NCI-H748 (cell line): ENCODE data around the gene CRKL.

Source experiments
- DNase-seq: peaks from one replicate; lab custom pipeline; 2025; ENCODE audit not compliant: unreplicated experiment; lab: John Stamatoyannopoulos, UW

Gene CRKL

DNA sequence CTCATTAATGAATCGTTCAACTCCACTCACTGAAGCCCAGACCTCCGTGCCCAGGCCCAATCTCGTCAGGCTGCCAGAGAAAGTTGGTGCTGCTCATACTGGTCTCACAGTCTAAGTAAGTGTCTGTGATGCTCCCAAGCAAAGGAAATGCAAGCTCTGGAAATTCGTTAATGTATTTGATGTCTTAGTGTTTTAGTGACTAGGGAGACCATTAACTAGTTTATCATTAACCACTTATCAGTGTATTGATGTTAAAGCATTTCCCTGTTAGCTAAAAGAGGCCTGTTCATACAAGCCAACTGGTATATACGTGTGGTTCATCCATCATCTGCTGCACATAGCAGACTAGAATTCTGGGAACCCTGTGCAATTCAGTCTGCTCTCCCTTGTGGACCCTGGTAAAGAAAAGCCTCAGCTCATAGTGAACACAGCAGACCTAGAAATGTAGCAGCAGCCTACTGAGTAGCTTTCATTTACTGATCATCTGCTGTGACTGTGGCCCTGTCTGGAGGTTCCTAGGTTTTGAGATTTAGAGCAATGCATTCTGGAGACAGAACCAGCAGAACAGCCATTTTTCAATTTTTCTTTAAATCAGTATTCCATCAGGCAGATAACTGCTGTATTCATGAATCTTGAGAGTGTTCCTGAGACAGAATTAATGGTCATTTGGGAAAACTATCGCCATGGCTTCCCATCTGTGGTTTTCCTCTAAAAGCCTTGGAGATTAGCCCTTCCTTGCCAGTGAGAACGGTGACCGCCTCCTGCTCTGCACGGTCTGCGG is 34.1 kb downstream of the CRKL start:
- DNase-seq, result no peak

DNA sequence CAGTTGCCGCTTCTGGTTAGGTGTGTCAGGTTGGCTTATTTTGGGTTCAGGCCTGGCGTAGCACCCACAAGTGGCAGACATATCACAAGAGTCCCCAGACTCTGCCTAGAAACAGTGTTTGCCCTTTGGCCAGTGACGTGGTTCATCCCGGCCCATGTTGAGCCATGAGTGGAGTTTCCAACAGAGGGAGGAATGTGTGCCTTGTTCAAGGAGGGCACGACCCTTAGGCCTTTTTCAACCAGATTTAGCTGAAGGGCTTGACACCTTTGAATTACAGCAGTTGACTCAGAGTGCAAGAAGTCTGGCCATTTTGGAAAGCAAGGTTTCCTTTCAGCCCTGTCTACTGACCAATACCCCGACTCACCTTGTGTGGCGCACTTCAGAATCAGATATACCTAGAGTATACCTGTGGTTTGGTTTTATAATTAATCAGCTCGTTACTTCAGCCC is 34.7 kb downstream of the CRKL start:
- DNase-seq, result no peak

DNA sequence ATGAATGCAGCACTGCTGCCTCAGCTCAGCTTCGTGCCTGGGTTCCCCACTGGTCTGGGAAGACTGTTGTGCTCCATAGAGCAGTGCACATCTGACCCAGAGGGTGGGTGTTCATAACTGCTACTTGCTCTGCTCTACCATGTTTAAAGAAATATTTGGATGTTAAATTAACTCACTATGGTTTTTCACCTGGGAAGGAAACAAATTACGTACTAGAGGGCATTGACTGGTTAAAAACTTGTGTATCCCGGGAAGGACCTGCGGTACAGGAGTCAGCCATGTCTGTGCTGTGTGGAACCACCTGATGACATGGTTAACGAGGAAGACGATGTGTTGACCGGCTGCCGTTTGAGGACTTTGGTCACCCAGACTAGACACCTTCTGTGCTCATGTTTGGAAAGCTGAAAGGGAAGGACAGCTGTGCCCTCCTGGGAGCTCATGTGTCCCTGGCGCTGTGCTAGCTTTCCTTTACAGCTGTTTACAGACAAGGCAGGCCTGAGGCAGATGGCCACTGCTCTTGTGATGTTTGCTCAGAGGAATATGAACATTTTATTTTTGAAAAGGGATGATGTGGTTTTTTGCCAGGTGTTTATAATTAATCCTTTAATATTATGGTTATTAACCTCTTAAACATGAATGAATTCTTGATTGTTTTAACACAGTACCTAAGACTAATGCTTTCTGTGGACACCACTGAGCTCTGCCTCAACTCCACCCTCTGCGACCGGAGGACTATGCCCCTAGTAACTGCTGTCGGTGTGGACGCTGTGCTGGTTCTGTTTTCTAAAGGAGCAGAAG is 35.5 kb downstream of the CRKL start:
- DNase-seq, result no peak

DNA sequence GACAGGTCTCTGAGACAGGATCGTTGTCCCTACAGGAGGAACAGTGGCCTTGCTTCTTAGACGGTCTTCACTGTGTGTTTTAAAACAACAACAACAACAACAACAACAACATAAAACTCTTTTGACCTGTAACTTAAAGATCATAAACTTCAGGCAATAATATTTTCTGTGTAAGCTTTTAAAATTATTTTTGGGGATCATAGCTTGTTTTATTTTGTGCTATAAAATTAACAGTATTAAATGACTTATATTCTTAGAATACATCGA is 36.1 kb downstream of the CRKL start:
- DNase-seq, result no peak

DNA sequence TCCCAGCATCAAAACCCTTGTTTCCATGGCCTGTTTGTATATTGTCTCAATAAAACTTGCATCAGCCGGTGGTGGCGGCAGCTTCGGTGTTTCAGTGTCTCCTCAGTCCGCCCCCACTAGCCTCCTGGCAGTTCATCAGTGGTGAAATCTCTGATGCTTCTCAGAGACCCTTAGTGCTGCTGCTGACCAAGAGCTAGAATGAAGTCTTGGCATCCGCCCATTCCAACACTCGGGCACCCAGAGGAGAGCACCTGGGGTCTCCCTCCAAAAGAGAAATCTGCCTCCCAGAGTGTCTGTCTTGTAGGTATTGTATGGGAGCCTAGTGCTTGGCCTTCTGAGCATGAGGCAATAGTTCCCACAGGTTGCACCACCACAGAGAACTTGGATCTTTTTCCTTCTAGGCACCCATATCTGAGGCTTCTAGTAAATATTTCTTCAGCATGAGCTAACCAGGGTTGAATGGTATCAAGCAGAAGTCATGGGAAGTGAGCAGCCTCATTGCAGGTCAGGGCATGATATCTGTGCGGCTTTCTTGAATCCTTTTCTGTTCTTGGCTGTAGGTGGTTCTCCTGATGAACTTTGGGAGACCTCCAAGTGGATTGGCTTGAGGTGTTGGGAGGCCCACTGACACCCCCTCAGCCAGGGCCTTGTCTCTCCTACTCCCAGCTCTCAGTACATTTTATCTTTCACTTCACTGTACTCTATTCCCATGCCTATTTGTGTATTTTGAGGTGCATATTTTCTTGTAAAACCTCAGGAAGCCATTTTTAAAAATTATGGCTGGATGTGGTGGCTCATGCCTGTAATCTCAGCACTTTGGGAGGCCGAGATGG is 36.7 kb downstream of the CRKL start:
- DNase-seq, result no peak

DNA sequence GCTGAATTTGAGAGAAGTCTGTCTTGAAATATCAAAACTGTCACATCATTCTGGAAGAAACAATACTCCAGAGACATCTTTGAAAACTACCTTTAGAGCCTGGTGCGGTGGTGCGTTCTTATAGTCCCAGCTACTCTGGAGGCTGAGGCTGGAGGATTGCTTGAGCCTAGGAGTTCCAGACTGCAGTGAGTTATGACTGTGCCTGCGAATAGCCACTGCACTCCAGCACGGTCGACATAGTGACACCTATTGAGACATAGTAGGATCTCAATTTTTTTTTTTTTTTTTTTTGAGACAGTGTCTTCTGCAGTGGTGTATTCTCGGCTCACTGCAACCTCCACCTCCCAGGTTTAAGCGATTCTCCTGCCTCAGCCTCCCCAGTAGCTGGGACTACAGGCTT is 38.3 kb downstream of the CRKL start:
- no peak for DNase-seq

DNA sequence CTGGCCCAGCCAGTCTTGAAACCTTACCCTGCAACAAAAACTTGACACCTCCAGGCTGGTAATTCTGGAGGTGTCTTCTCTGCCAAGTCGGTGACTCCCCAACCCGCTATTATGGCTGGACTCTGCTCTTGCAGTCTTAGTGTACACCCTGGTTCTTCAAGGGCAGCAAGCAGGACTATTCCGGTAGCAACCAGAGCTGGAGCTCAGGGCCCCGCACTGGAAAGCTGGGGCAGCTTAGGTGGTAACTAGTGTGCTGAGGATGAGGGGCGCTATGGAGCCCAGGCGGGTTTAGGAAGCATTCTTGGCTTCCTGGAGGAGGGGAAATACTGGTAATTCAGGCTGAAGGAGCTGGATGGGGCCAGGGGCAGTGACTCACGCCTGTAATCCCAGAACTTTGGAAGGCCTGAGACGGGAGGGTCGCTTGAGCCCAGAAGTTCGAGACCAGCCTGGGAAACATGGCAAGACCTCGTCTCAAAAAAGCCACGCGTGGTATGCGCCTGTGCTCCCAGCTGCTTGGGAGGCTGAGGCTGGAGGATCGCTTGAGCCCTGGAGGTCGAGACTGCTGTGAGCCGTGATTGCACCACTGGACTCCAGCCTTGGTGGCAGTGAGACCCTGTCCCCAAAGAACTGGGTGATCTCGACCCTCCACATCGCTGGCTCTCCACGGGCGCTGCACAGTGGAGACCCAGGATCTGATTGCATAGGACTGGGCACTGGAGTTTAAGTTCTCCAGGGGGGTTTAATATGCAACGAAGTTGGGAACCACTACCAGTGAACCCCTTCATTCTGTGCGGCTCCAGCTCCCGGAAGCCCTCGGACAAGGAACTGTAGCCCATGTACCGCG is 39.3 kb downstream of the CRKL start:
- DNase-seq, result no peak

DNA sequence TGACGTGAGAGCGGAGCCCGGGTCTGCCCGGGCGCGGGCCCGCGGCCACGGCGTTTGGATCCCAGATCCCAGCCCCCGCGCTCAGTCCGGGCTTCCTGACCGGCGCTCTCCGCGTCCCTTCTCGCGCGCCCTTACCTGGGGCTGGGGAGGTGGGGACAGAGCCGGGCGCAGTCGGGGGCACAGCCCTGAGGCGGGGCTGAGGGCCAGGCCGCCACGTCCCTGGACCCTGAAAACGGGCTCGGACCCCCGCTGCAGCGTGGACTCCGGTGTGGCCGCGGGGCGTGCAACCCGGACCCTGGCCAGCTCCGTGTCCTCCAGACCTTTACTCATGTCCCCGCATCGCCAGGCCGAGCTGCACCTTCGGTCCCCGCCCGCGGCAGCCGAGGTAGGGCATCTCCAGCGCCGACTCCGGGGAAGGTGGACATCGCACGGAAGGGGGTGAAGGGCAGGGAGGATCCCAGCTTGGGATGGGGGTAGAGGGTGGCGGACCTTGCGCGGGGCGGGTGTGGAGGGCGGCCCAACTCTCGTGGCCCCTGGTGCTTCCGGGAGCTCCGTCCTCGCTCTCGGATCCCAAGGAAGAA is 40.0 kb downstream of the CRKL start:
- peak; percentile 17 for DNase-seq

DNA sequence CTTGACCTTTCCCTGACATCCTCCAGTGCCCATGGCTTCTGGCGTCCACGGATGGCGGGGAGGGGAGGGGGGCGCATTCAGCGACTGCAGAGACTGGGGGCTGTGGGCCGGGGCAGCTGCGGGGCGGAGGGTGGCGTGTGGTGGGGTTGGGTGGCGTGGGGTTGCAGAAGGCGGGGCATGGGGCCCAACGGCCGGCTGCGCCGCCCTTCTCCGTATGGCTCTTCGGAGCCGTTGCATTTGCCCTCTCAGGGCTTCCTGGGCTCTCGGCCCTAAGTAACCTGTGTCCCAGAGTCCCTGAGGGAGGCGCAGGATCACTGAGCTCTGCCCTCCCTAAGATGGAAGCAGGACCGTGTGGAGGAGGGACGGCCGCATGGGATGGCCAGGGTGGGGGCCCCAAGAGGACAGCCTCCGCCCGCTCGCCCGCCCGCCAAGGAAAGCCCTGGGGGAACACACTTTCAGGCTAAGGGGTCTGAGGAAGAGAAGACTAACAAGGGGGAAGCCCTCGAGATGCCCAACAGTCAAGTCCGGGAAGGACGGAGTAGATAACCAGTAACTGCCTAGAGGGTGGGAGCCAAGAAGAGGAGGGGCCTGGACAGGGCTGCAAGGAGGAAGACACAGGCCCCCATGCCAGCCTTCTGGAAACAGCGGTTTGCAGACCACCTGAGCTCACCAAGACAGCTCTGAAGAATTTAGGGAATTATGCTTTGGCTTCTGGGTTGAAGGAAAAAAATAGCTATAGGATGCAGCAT is 40.6 kb downstream of the CRKL start:
- DNase-seq, result peak; percentile 5

DNA sequence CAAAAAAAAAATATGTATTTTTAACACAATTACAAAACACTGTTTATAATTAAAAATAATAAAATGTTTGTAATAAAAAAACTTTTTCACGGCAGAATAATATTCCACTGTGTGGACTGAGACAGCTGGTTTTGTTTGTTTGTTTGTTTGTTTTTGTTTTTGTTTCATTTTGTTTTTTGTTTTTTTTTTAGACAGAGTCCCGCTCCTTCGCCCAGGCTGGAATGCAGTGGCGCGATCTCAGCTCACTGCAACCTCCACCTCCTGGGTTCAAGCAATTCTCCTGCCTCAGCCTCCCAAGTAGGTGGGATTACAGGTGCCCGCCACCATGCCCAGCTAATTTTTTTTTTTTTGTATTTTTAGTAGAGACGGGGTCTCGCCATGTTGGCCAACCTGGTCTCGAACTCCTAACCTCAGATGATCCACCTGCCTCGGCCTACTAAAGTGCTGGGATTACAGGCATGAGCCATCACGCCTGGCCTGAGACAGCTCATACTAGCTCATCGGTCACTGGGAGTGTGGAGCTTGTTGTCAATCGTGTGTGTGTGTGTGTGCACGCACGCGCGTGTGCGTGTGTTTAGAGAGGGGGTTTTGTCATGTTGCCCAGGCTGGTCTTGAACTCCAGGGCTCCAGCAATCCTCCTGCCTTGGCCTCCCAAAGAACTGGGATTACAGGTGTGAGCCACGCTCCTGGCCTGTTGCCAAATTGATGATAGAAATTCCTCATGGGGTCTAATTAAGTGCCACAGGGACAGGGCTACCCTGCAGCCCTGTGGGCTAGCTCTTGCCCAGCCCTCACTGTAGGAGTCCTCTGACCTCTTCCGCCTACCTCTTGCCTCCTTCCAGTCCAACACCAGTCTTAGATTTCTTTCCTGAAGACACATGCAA is 42.6 kb downstream of the CRKL start:
- DNase-seq, result peak; percentile 5

DNA sequence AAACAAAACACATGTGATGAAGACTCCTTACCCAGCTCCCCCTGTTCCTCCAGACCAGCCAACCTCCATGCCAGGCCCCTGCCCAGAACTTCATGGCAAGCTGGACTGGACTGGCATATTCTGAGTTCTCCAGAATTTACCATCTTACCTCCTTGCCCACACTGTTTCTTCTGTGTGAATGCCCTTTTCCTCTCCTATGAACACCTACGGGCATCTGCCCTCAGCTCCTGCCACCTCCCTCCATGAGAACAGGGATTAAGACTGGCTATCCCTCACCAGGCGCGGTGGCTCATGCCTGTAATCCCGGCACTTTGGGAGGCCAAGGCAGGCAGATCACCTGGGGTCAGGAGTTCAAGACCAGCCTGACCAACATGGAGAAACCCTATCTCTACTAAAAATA is 43.4 kb downstream of the CRKL start:
- DNase-seq, result no peak

DNA sequence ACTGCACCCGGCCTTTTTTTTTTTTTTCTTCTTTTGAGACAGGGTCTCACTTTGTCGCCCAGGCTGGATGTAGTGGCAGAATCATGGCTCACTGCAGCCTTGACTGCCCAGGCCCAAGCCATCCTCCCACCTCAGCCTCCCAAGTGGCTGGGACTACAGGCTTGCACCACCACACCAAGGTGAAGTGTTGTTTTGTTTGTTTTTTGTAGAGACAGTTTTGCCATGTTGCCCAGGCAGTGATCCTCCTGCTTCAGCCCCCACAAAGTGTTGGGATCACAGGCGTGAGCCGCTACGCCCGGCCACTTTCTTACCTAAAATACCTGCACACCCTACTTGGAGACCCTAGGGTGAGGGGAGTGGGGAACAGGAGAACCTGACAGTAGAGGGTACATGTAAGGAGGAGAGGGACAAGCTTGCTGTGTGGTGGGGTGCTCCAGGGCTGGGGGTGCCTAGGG is 45.3 kb downstream of the CRKL start:
- no peak for DNase-seq

DNA sequence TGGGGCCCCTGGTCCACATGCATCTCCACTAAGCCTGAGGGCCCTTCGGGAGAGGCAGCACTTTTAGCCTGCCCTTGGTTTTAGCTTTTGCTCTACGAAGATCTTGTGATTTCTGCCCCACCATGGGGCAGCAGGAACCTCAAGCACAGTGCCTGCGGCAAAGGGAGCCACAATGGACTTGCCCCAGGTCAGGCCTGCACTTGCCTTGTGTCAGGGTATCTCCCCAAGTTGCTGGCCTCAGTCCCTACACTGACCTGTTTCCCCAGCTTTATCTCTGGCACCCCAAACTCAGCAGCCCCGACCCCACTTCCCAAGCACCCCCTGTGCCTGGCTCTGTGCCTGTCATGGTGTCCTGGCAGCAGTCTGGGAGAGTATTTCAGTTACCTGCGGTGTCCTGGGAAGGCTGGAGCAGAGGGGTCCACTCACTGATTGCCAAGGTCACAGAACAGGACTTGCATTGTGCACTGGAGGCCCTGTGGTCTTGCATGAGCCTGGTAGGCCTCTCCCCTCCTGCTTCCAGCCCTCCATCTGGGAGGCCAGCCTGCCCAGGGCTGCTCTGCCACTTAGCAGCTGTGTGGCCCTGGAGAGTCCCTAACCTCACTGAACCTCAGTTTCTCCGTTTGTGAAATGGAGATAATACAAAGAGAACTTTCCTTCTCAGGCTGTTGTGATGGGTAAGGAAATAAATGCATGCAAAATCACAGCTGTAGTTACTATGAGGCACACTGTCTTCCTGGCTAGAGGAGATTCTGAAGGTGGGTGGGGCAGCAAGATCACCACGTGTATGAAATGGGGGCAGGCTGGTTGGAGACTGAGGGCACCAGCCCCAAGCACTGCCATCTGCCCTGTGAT is 46.2 kb downstream of the CRKL start:
- no peak for DNase-seq

DNA sequence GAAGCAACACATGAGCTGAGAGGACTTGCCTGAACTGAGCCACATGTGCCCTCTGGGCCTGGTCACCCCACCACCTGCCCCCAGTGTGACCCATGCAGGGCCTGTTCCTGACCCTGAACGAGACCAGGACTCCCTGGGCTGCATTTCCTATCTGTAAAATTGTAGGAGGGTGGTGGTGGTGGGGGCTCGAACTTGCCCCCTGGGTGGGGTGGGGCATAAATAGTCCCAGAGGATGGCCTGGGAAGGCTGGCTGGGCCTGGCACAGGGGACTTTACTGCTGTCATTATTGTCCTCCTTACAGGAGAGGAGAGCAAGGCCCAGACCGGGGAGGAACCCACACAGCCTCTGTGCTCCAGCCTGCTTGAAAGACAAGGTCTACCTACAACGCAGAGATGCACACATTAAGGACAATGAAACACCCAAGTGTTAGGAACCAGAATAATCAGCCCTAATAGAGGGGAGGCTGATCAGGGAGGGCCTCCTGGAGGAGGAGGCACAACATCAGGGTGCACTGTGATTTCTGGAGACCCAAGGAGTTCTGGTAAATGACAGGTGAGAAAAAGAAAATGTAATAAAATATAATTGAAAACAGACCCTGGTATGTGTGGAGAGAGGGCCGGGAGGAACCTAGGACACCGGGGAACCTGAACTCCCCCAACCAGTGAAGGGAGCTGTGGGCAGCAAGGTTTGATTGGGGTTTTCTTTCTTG is 47.0 kb downstream of the CRKL start:
- DNase-seq, result no peak

DNA sequence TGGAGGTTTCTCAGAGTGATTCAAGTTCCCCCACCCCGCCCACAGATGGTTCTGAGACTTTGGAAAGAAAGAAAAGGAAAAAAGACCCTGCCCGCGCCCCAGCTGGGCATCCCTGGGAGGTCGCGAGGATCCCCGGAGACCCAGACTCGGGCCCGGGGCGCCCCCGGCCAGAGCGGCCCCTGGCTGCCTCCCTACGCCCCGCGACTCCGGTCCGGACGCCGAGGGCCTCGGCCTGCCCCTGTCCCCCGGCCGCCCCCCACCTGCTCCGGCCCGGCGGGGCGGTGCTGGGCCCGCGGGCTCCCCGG is 47.5 kb downstream of the CRKL start:
- no peak for DNase-seq

DNA sequence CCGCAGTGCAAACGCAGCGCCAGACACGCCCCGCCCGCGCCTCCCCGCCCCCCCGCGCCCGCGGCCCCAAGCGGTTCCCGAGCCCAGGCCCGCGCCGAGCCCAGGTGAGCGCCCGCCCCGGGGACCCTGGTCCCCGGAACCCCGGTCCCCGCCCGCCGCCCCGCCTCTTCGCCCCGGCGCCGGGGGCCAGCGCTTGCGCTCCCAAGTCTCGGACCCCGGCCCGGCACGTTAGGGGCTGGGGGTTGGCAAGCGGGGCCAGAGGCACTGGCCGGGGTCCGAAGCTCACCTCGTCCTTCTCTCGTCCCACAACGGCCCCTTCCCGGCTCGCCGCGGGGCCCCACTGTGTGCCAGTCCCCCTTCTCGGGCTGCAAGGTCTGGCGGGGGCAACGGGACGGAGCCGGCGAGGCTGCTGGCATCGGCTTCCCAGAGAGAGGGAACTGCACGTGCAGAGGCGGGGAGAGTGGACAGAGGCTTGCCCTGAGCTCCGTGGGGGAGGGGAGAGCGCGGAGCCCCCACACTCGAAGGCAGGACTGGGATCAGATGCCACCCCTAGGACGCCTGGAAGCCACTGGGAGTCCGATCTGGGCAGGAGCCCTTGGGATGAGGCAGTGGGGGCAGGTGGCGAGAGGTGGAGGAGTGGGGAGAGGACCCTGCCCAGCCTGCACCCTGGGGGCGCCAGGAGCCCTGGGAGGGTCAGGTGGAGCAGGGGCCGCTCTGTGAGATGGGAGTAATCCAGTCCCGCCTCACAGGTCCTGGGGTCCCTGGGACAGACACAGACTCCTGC is 48.1 kb downstream of the CRKL start:
- DNase-seq, result no peak
